H9 (cell line): ENCODE data around the gene OSM. TPM values are rescaled to one million over a fixed set of nuclear protein-coding genes. Genes with fewer than 3 reads are reported as not detected.

Source experiments
- DNase-seq: peaks from one replicate; pipeline ENCODE4 v3.0.0-alpha.2; 2017
- H2AFZ ChIP-seq: one replicate; pipeline ENCODE4 v1.6.1; 2013; ENCODE audit warnings: mild to moderate bottlenecking, low read length, control low read depth, moderate library complexity
- H2AK5ac ChIP-seq: 2 replicates; pipeline ENCODE4 v1.6.1; 2013; ENCODE audit warnings: low read length, control low read depth, mixed read lengths; ENCODE audit not compliant: insufficient read length
- H2BK120ac ChIP-seq: one replicate; pipeline ENCODE4 v1.6.1; 2013; ENCODE audit warnings: low read depth, mild to moderate bottlenecking, low read length, control low read depth, inconsistent platforms; ENCODE audit not compliant: poor library complexity, severe bottlenecking
- H2BK12ac ChIP-seq: 2 replicates; pipeline ENCODE4 v1.6.1; 2013; ENCODE audit warnings: low read length, control low read depth, mixed read lengths, low read depth; ENCODE audit not compliant: insufficient read length
- H2BK15ac ChIP-seq: 2 replicates; pipeline ENCODE4 v1.6.1; 2013; ENCODE audit warnings: low read depth, low read length, control low read depth
- H2BK20ac ChIP-seq: one replicate; pipeline ENCODE4 v1.6.1; 2013; ENCODE audit warnings: low read depth, mild to moderate bottlenecking, low read length, control low read depth, inconsistent platforms; ENCODE audit not compliant: poor library complexity, severe bottlenecking
- H2BK5ac ChIP-seq: 2 replicates; pipeline ENCODE4 v1.6.1; 2013; ENCODE audit warnings: low read length, control low read depth, mixed read lengths; ENCODE audit not compliant: insufficient read length
- H3K14ac ChIP-seq: 2 replicates; pipeline ENCODE4 v1.6.1; 2013; ENCODE audit warnings: low read length, control low read depth; ENCODE audit not compliant: insufficient read depth
- H3K18ac ChIP-seq: 2 replicates; pipeline ENCODE4 v1.6.1; 2013; ENCODE audit warnings: low read depth, mild to moderate bottlenecking, mixed read lengths, low read length, control low read depth; ENCODE audit not compliant: insufficient read length
- H3K23ac ChIP-seq: 2 replicates; pipeline ENCODE4 v1.6.1; 2013; ENCODE audit warnings: low read length, control low read depth, mixed read lengths, low read depth; ENCODE audit not compliant: insufficient read length
- H3K23me2 ChIP-seq: 2 replicates; pipeline ENCODE4 v1.6.1; 2013; ENCODE audit warnings: low read depth, mild to moderate bottlenecking, mixed read lengths, low read length, control low read depth; ENCODE audit not compliant: insufficient read length, poor library complexity, severe bottlenecking
- H3K27ac ChIP-seq: 2 replicates; pipeline ENCODE4 v1.5.1; 2013; ENCODE audit warnings: low read length, control low read depth, mixed read lengths, low read depth; ENCODE audit not compliant: insufficient read length
- H3K27me3 ChIP-seq: 2 replicates; pipeline ENCODE4 v1.6.1; 2013; ENCODE audit warnings: low read length, control low read depth, inconsistent platforms; ENCODE audit not compliant: insufficient read depth
- H3K4ac ChIP-seq: 2 replicates; pipeline ENCODE4 v1.6.1; 2013; ENCODE audit warnings: low read depth, mild to moderate bottlenecking, control low read depth, inconsistent platforms, low read length, moderate library complexity
- H3K4me1 ChIP-seq: 2 replicates; pipeline ENCODE4 v1.6.1; 2013; ENCODE audit warnings: low read length, control low read depth, inconsistent platforms; ENCODE audit not compliant: insufficient read depth
- H3K4me2 ChIP-seq: 2 replicates; pipeline ENCODE4 v1.6.1; 2013; ENCODE audit warnings: low read length, control low read depth, mixed read lengths; ENCODE audit not compliant: insufficient read length, insufficient read depth
- H3K56ac ChIP-seq: 2 replicates; pipeline ENCODE4 v1.6.1; 2013; ENCODE audit warnings: low read depth, mild to moderate bottlenecking, mixed read lengths, low read length, control low read depth; ENCODE audit not compliant: insufficient read length
- H3K79me1 ChIP-seq: 2 replicates; pipeline ENCODE4 v1.6.1; 2013; ENCODE audit warnings: low read depth, mild to moderate bottlenecking, moderate library complexity, low read length, control low read depth, inconsistent platforms; ENCODE audit not compliant: insufficient read depth, poor library complexity, severe bottlenecking
- H3K79me2 ChIP-seq: 2 replicates; pipeline ENCODE4 v1.6.1; 2013; ENCODE audit warnings: low read length, control low read depth, inconsistent platforms; ENCODE audit not compliant: insufficient read depth
- H3K9ac ChIP-seq: 2 replicates; pipeline ENCODE4 v1.6.1; 2013; ENCODE audit warnings: low read length, control low read depth, mixed read lengths; ENCODE audit not compliant: insufficient read length; ENCODE audit errors: extremely low read depth
- H3K9me3 ChIP-seq: one replicate; pipeline ENCODE4 v1.6.1; 2013; ENCODE audit warnings: low read depth, low read length, inconsistent platforms; ENCODE audit not compliant: control insufficient read depth
- H3T11ph ChIP-seq: one replicate; pipeline ENCODE4 v1.6.1; 2013; ENCODE audit warnings: mild to moderate bottlenecking, low read length, control low read depth, inconsistent platforms
- H4K20me1 ChIP-seq: one replicate; pipeline ENCODE4 v1.6.1; 2013; ENCODE audit not compliant: control insufficient read depth, insufficient read length, insufficient read depth
- H4K5ac ChIP-seq: 2 replicates; pipeline ENCODE4 v1.6.1; 2013; ENCODE audit warnings: low read depth, mild to moderate bottlenecking, mixed read lengths, low read length, control low read depth; ENCODE audit not compliant: insufficient read length
- H4K8ac ChIP-seq: replicated peaks from 2 replicates; pipeline ENCODE4 v1.6.1; 2013; ENCODE audit warnings: low read length, control low read depth, mixed read lengths, low read depth; ENCODE audit not compliant: insufficient read length
- H4K91ac ChIP-seq: 2 replicates; pipeline ENCODE4 v1.6.1; 2013; ENCODE audit warnings: low read depth, mild to moderate bottlenecking, moderate library complexity, mixed read lengths, low read length, control low read depth; ENCODE audit not compliant: insufficient read length
- H3K27ac Mint-ChIP-seq, 3 experiments: 2 replicates in 2 of 3; 3 replicates in 1 of 3; pipeline ENCODE4 v1.8.0; 2020 to 2021; ENCODE audit warnings: mixed read lengths in 3 of 3, mild to moderate bottlenecking in 1 of 3, moderate library complexity in 1 of 3
- H3K27me3 Mint-ChIP-seq: 2 replicates; pipeline ENCODE4 v1.8.0; 2021; ENCODE audit warnings: low read depth, mild to moderate bottlenecking, moderate library complexity, mixed read lengths
- H3K36me3 Mint-ChIP-seq, 3 experiments: 2 replicates in 2 of 3; 3 replicates in 1 of 3; pipeline ENCODE4 v1.8.0; 2020 to 2021; ENCODE audit warnings: low read depth in 3 of 3, mixed read lengths in 3 of 3; ENCODE audit not compliant: insufficient read depth in 1 of 3
- H3K4me1 Mint-ChIP-seq, 2 experiments: 2 replicates each; pipeline ENCODE4 v1.8.0; 2020; ENCODE audit warnings: mixed read lengths in 2 of 2
- H3K4me3 Mint-ChIP-seq, 2 experiments: 2 replicates in 1 of 2; 3 replicates in 1 of 2; pipeline ENCODE4 v1.8.0; 2020 to 2021; ENCODE audit warnings: mild to moderate bottlenecking in 2 of 2, mixed read lengths in 2 of 2, moderate library complexity in 1 of 2
- H3K9me3 Mint-ChIP-seq, 2 experiments: 2 replicates in 1 of 2; 3 replicates in 1 of 2; pipeline ENCODE4 v1.8.0; 2020; ENCODE audit warnings: mild to moderate bottlenecking in 2 of 2, mixed read lengths in 2 of 2, moderate library complexity in 1 of 2
- WGBS: extraction: QIAGEN DNeasy Blood & Tissue Kit; methylation state at CpG from one replicate; pipeline ENCODE4 v1.1.7; 2013; ENCODE audit warnings: missing lambda C conversion rate, low lambda C conversion rate, mixed read lengths; ENCODE audit not compliant: insufficient read length; ENCODE audit errors: extremely low coverage; 5-methylcytosine and 5-hydroxymethylcytosine counted together
- total RNA-seq: library from RNA; stranded (reverse); gene quantifications from 2 replicates; pipeline ENCODE4 v1.2.1, GENCODE V29; 2021
- TF ChIP-seq, protein P1 (sequence below): fragments of 200-600 bp; sonication (generic); conservative IDR thresholded peaks from 3 replicates; pipeline ENCODE4 v1.8.0; 2021; ENCODE audit warnings: antibody characterized with exemption, mild to moderate bottlenecking

Gene OSM
- total RNA-seq, 1 experiment from 2014 or later: not detected

DNA sequence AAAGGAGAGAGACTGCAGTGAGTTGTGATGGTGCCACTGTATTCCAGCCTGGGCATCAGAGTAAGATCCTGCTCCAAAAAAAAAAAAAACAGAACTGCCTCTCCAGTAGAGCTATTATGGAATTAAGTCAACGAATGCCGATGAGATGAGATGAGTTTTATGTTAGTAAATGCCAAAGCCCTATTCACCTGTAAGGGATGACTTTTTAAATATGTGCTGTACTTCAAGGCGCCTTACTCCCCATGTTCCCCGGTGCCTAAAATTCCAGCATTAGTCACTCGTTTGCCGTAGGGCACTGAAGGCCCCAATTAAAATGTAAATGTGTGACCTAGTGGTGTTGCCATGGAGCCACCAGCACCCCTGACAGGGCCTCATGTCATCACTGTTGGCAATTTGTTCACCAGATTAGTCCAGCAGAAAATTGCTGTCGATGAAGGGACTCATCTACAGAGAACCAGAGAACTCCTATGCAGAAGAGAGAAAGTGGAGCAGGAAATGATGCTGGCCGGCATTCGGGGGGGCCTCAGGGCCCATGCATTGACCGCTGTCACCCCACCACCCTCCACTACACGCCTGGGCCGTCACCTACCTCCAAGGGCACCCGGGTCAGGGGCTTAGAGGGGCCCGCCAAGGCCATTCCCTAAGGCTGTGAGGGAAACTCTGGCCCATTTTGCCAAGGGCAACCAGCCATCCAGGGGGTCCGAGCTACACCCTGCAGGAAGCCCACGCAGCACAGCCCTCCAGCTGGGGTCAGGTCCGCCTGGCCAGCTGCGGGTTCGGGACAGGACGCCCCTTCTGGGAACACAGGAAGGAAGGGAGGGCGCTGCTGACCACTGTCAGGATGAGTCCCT, 37.9 kb downstream of the OSM start:
- Histone ChIP-seq H3K4me1 (peaks cover 2% of the 10 kb centered on the region; the same call in 1 of the 2 replicates), H3K23me2 (no peaks in the 10 kb centered on the region), H3K79me2 (no peaks in the 10 kb centered on the region), H2BK5ac (no peak overlapping the region), H3K79me1 (no peaks in the 10 kb centered on the region), H3K9me3 (no peaks in the 10 kb centered on the region), H4K8ac (no peak overlapping the region), H2AK5ac (no peak overlapping the region), H3K27ac (no peak overlapping the region), H2BK120ac (no peak overlapping the region), H3K14ac (no peak overlapping the region), H3K9ac (no peak overlapping the region), H2BK20ac (no peak overlapping the region), H3K18ac (peak overlapping the region; percentile 3), H3K56ac (no peak overlapping the region), H3K23ac (no peak overlapping the region), H4K91ac (no peak overlapping the region), H4K20me1 (no peaks in the 10 kb centered on the region), H2AFZ (no peak overlapping the region), H2BK12ac (no peak overlapping the region), H3T11ph (no peak overlapping the region), H4K5ac (no peak overlapping the region), H3K27me3 (no peaks in the 10 kb centered on the region), H3K4me2 (no peak overlapping the region), H3K4ac (no peak overlapping the region), H2BK15ac (no peak overlapping the region)
- Mint-ChIP-seq H3K4me3 (no peak overlapping the region; a peak in 1 of 5 replicates), H3K27ac (peak overlapping the region in 1 of 3 experiments; percentile 58; a peak in 3 of 7 replicates), H3K36me3 (no peaks in the 10 kb centered on the region), H3K9me3 (no peaks in the 10 kb centered on the region), H3K4me1 (peaks cover 20 to 28% of the 10 kb centered on the region in 2 experiments), H3K27me3 (peaks cover 4% of the 10 kb centered on the region)
- no peak for DNase-seq
- TF ChIP-seq, protein P1, sequence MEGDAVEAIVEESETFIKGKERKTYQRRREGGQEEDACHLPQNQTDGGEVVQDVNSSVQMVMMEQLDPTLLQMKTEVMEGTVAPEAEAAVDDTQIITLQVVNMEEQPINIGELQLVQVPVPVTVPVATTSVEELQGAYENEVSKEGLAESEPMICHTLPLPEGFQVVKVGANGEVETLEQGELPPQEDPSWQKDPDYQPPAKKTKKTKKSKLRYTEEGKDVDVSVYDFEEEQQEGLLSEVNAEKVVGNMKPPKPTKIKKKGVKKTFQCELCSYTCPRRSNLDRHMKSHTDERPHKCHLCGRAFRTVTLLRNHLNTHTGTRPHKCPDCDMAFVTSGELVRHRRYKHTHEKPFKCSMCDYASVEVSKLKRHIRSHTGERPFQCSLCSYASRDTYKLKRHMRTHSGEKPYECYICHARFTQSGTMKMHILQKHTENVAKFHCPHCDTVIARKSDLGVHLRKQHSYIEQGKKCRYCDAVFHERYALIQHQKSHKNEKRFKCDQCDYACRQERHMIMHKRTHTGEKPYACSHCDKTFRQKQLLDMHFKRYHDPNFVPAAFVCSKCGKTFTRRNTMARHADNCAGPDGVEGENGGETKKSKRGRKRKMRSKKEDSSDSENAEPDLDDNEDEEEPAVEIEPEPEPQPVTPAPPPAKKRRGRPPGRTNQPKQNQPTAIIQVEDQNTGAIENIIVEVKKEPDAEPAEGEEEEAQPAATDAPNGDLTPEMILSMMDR: no peak
- no CpG with 5 or more reads among the region's 21 CpGs for WGBS
